Measurements from ENCODE around the gene MC2R. TPM values are rescaled to one million over a fixed set of nuclear protein-coding genes. Genes with fewer than 3 reads are reported as not detected.

The MC2R gene
- total and polyA plus RNA-seq, 2 of the 8 experiments (the other 6 are each of a cell fraction or from before 2014, with no cell fraction given), result not detected

DNA sequence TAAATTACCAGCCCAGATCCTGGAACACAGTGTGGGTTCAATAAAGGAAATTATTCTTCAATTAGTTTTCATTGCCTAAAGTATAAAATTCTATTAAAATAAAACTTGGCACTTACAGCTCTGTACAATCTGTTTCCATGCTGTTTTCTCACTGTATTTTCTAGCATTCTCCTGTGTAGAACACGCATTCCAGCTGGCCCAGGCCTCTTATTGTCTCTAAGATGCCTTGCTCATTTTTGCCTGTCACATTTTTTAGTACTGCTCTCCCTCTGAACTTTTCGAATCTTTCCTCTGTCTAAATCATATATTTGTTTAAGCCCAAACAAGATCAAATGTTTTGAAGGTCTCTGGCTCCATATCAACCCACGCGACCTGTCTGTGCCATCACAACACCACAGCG is 20.8 kb downstream of the MC2R start:
- H3K14ac ChIP-seq (ENCODE audit: insufficient read length), result no peak overlapping the region
- no peak overlapping the region for H2BK120ac ChIP-seq (replicated peaks; ENCODE audit: low read depth, low read length)
- no peak overlapping the region for H2AFZ ChIP-seq (ENCODE audit: low read length)
- H2AK5ac ChIP-seq (ENCODE audit: low read depth, low read length), result no peak overlapping the region
- 89% methylated on average over 5 of the region's 5 CpGs; no CpG with 5 or more reads in 1 of the 2 experiments for WGBS, 2 experiments (ENCODE audit: extremely low coverage in 1 of 2, insufficient coverage in 1 of 2, insufficient read length in 1 of 2, insufficient replicate concordance in 2 of 2, low coverage in 1 of 2, low lambda C conversion rate in 2 of 2, missing lambda C conversion rate in 1 of 2)
- H3K18ac ChIP-seq (ENCODE audit: extremely low read depth, low read length), result no peak overlapping the region
- no peaks in the 10 kb centered on the region for H3K79me1 ChIP-seq (ENCODE audit: low read depth, low read length)
- no peaks in the 10 kb centered on the region for H3K4me1 ChIP-seq (replicated peaks in 1 of 4; ENCODE audit: control insufficient read depth in 3 of 4, insufficient read depth in 4 of 4, low read length in 3 of 4)
- no peak overlapping the region for H2BK5ac ChIP-seq (ENCODE audit: low read depth, low read length)
- H3K23me2 ChIP-seq (ENCODE audit: low read depth, low read length), result no peaks in the 10 kb centered on the region; the same call in 1 of the 2 replicates
- H2BK12ac ChIP-seq (ENCODE audit: low read depth, low read length), result no peak overlapping the region
- no peak overlapping the region for H3K27ac ChIP-seq (ENCODE audit: low read depth, low read length)
- no peak overlapping the region for H3K4me3 ChIP-seq (ENCODE audit: extremely low read depth in 1 of 4, insufficient read depth in 2 of 4, low read depth in 3 of 4, low read length in 4 of 4)
- H4K91ac ChIP-seq (replicated peaks; ENCODE audit: insufficient read length, low read length), result no peak overlapping the region
- H3K9me3 ChIP-seq (ENCODE audit: insufficient read depth in 2 of 2, low read depth in 1 of 2, low read length in 1 of 2), result no peaks in the 10 kb centered on the region
- CTCF ChIA-PET (ENCODE audit: partially characterized antibody), result interaction anchor here (0.6 to 2.4 kb wide), 6 partner anchors 13 to 140 kb away, joined by 3 to 7 read pairs (median 3); no protein-coding TSS in a partner anchor
- POLR2A ChIA-PET (ENCODE audit: partially characterized antibody), result no interaction called here
- H4K8ac ChIP-seq (ENCODE audit: extremely low read depth, insufficient read depth, low read length), result no peak overlapping the region
- H3K9ac ChIP-seq (replicated peaks in 1 of 4; ENCODE audit: extremely low read depth in 1 of 4, low read depth in 3 of 4, low read length in 3 of 4), result no peak overlapping the region
- DNase-seq (ENCODE audit: low read depth in 1 of 2, low spot score in 2 of 2) (no peak), FAIRE-seq (no peak)
- no peak overlapping the region for H4K5ac ChIP-seq (ENCODE audit: insufficient read length, low read depth, low read length)
- no peaks in the 10 kb centered on the region for H3K36me3 ChIP-seq (ENCODE audit: control insufficient read depth in 2 of 4, insufficient read depth in 4 of 4, low read length in 3 of 4)
- H3K23ac ChIP-seq (ENCODE audit: insufficient read length), result no peak overlapping the region
- H2BK20ac ChIP-seq (ENCODE audit: low read length), result no peak overlapping the region
- no peak overlapping the region for H3K4ac ChIP-seq (replicated peaks; ENCODE audit: insufficient read length, low read depth, low read length)
- no peak overlapping the region for H2BK15ac ChIP-seq (ENCODE audit: low read length)
- H3K56ac ChIP-seq (replicated peaks; ENCODE audit: insufficient read length, low read depth, low read length), result no peak overlapping the region
- H3K79me2 ChIP-seq (ENCODE audit: control insufficient read depth in 1 of 2, insufficient read depth in 2 of 2, low read length in 2 of 2), result no peaks in the 10 kb centered on the region
- no peaks in the 10 kb centered on the region for H3K27me3 ChIP-seq (replicated peaks in 1 of 4; ENCODE audit: control insufficient read depth in 3 of 4, extremely low read depth in 1 of 4, insufficient read depth in 3 of 4, low read length in 3 of 4)
- H4K20me1 ChIP-seq (replicated peaks in 1 of 2; ENCODE audit: control insufficient read depth in 1 of 2, insufficient read depth in 2 of 2, low read length in 2 of 2), result no peaks in the 10 kb centered on the region
- no peak overlapping the region for H3K4me2 ChIP-seq (ENCODE audit: insufficient read depth in 1 of 2, low read depth in 2 of 2, low read length in 2 of 2)
- TF ChIP-seq EP300 (IDR thresholded peaks at IDR 0.05; ENCODE audit: borderline replicate concordance in 1 of 2, low read depth in 2 of 2, low read length in 2 of 2) (no peak), JUN (IDR thresholded peaks at IDR 0.05; ENCODE audit: low read depth, low read length) (no peak), CHD2 (IDR thresholded peaks at IDR 0.05; ENCODE audit: low read length) (no peak), TAF7 (optimal IDR thresholded peaks at IDR 0.05; ENCODE audit: borderline replicate concordance, low read depth, low read length) (no peak), SP4 (IDR thresholded peaks at IDR 0.05; ENCODE audit: low read length) (no peak), SUZ12 (IDR thresholded peaks at IDR 0.05; ENCODE audit: low read length) (no peak), TCF12 (IDR thresholded peaks at IDR 0.05; ENCODE audit: low read depth, low read length) (no peak), EGR1 (IDR thresholded peaks at IDR 0.05; ENCODE audit: borderline replicate concordance, low read depth, low read length) (no peak), CEBPB (IDR thresholded peaks at IDR 0.05; ENCODE audit: low read depth, low read length) (no peak), CREB1 (IDR thresholded peaks at IDR 0.05) (no peak), BACH1 (IDR thresholded peaks at IDR 0.05; ENCODE audit: low read length) (no peak), KDM4A (IDR thresholded peaks at IDR 0.05; ENCODE audit: low read depth, low read length, severe bottlenecking) (no peak), NANOG (IDR thresholded peaks at IDR 0.05; ENCODE audit: insufficient read depth, low read depth, low read length, poor library complexity, severe bottlenecking) (no peak), SP2 (IDR thresholded peaks at IDR 0.05; ENCODE audit: low read length) (no peak), EZH2 (IDR thresholded peaks at IDR 0.05; ENCODE audit: low read depth, low read length, severe bottlenecking) (no peak), ASH2L (IDR thresholded peaks at IDR 0.05; ENCODE audit: low read length) (no peak)
